Thyroid gland (tissue), 4 donors: ENCODE measurements around the gene CDH4. TPM values are rescaled to one million over a fixed set of nuclear protein-coding genes. Genes with fewer than 3 reads are reported as not detected.

ENCODE experiments used
- DNase-seq, 2 donors: peaks; one replicate each; pipeline ENCODE4 v3.0.0-alpha.2; 2019
- H3K27ac ChIP-seq, 3 donors: fragments of 200-600 bp; sonication (generic); 1 replicate in 2 of 3; 2 replicates in 1 of 3; pipeline ENCODE4 v1.5.1; 2016 to 2019; ENCODE audit warnings: mild to moderate bottlenecking in 1 of 3, moderate library complexity in 1 of 3
- H3K27me3 ChIP-seq: fragments of 200-600 bp; sonication (generic); one replicate; pipeline ENCODE4 v1.5.1; 2019
- H3K36me3 ChIP-seq, 2 donors: fragments of 200-600 bp; sonication (generic); one replicate each; pipeline ENCODE4 v1.5.1; 2016 to 2019
- H3K4me1 ChIP-seq, 2 donors: fragments of 200-600 bp; sonication (generic); one replicate each; pipeline ENCODE4 v1.5.1; 2017 to 2019
- H3K4me3 ChIP-seq, 3 donors: fragments of 200-600 bp; sonication (generic); replicated peaks in 1 of 3; 1 replicate in 2 of 3; 2 replicates in 1 of 3; pipeline ENCODE4 v1.5.1; 2016; ENCODE audit warnings: mild to moderate bottlenecking in 1 of 3
- H3K9me3 ChIP-seq: fragments of 200-600 bp; sonication (generic); one replicate; pipeline ENCODE4 v1.5.1; 2017
- POLR2A ChIP-seq, 2 donors: fragments of 450-650 bp; IDR thresholded peaks; one replicate each; pipeline ENCODE4 v1.6.1; 2017; ENCODE audit warnings: antibody characterized with exemption in 2 of 2, mild to moderate bottlenecking in 2 of 2, moderate library complexity in 1 of 2
- whole genome bisulfite sequencing, 2 donors: methylation state at CpG; one replicate each; pipeline ENCODE4 v1.1.5; 2017; 5-methylcytosine and 5-hydroxymethylcytosine counted together
- intact Hi-C: fragments of 100-400 bp; cut with DNase I; formaldehyde crosslinking; loops from one replicate; pipeline ENCODE4 v1.15.1; 2023
- total RNA-seq, 4 donors: library from RNA; depleted of rRNA; stranded (reverse); fragments of >200 nt; gene quantifications; one replicate each; pipeline ENCODE4 v1.2.3, GENCODE V29; 2016
- TF ChIP-seq, protein P1 (sequence below), 6 experiments: fragments of 200-600 bp in 3 of 6; fragments of 450-650 bp in 3 of 6; sonication (generic) in 3 of 6; IDR thresholded peaks; one replicate each; pipeline ENCODE4 v1.5.1; 2016 to 2019; ENCODE audit warnings: antibody characterized with exemption in 6 of 6, mild to moderate bottlenecking in 2 of 6, inconsistent platforms in 1 of 6, moderate library complexity in 1 of 6

Gene CDH4
- total RNA-seq, 4 donors from 2014 or later = 0.22 to 0.29 (median 0.29) TPM; not detected in 1

DNA sequence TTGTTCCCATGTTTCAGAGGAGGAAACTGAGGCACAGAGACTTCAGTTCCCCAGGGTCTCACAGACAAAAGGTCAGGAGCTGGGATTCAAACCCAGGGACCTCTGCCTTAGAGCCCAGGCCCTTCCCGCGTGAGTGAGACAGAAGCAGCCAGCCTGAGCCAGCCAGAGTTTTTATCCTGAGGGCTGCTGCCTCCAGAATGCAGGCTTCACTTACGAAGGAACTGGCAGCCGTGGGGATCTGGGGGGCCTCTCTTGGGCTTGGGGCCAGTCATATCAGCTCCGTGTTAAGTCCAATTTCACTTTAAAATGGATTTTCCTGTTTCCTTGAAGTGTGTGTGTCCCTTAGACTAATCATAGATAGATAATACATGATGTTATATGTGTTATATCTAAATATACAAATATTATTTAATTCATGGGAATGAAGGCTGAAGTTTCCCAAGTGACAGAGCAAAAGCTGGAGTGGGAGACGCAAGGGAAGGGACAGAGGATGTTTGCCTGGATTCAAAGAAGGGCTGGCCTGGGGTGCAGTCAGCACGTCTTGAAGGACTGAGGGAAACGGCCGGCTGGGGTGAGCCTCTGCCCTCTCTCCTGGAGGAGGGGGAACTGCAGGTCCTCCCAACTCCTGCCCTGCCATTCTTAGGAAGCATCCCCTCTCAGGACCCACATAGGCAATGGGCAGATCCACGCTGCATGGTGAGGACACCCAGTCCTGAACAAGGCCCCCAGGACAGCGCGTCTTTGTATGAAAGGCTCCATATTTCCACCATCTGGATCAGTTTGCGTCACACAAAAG lies 320.1 kb downstream of the CDH4 start:
- Histone ChIP-seq H3K4me1 (peaks cover 0 to 13% of the 10 kb centered on the region in 2 donors), H3K36me3 (no peaks in the 10 kb centered on the region), H3K27ac (no peak overlapping the region), H3K4me3 (no peak overlapping the region), H3K9me3 (no peaks in the 10 kb centered on the region), H3K27me3 (no peaks in the 10 kb centered on the region)
- no peak for DNase-seq
- TF ChIP-seq, protein P1, sequence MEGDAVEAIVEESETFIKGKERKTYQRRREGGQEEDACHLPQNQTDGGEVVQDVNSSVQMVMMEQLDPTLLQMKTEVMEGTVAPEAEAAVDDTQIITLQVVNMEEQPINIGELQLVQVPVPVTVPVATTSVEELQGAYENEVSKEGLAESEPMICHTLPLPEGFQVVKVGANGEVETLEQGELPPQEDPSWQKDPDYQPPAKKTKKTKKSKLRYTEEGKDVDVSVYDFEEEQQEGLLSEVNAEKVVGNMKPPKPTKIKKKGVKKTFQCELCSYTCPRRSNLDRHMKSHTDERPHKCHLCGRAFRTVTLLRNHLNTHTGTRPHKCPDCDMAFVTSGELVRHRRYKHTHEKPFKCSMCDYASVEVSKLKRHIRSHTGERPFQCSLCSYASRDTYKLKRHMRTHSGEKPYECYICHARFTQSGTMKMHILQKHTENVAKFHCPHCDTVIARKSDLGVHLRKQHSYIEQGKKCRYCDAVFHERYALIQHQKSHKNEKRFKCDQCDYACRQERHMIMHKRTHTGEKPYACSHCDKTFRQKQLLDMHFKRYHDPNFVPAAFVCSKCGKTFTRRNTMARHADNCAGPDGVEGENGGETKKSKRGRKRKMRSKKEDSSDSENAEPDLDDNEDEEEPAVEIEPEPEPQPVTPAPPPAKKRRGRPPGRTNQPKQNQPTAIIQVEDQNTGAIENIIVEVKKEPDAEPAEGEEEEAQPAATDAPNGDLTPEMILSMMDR (IDR thresholded peaks at IDR 0.05) = no peak
- no peak for TF ChIP-seq POLR2A (IDR thresholded peaks at IDR 0.05)
- intact Hi-C loops = no loop called here
- 75 to 78% methylated on average over 13 of the region's 13 CpGs for WGBS, 2 donors

DNA sequence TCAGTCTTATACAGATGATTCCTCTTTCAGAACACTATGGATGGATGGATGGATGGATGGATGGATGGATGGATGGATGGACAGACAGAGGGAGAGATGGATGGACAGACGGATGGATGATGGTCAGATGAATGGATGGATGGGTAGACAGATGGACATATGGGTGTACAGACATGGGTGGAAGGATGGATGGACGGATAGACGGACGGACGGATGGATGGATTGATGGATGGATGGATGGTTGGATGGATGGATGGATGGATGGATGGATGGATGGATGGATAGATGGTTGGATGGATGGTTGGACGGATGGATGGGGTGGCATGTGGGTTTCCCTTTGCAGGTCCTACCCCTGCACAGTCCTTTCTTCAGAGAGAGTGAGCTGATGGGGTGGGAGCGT lies 320.7 kb downstream of the CDH4 start:
- Histone ChIP-seq H3K4me3 (no peak overlapping the region), H3K36me3 (no peaks in the 10 kb centered on the region), H3K27ac (no peak overlapping the region), H3K27me3 (no peaks in the 10 kb centered on the region), H3K9me3 (no peaks in the 10 kb centered on the region), H3K4me1 (peaks cover 0 to 13% of the 10 kb centered on the region in 2 donors)
- no peak for DNase-seq
- intact Hi-C loops = no loop called here
- WGBS, 2 donors = 80% methylated on average over 7 of the region's 7 CpGs
- TF ChIP-seq, protein P1 (IDR thresholded peaks at IDR 0.05) = no peak
- TF ChIP-seq POLR2A (IDR thresholded peaks at IDR 0.05) = no peak

DNA sequence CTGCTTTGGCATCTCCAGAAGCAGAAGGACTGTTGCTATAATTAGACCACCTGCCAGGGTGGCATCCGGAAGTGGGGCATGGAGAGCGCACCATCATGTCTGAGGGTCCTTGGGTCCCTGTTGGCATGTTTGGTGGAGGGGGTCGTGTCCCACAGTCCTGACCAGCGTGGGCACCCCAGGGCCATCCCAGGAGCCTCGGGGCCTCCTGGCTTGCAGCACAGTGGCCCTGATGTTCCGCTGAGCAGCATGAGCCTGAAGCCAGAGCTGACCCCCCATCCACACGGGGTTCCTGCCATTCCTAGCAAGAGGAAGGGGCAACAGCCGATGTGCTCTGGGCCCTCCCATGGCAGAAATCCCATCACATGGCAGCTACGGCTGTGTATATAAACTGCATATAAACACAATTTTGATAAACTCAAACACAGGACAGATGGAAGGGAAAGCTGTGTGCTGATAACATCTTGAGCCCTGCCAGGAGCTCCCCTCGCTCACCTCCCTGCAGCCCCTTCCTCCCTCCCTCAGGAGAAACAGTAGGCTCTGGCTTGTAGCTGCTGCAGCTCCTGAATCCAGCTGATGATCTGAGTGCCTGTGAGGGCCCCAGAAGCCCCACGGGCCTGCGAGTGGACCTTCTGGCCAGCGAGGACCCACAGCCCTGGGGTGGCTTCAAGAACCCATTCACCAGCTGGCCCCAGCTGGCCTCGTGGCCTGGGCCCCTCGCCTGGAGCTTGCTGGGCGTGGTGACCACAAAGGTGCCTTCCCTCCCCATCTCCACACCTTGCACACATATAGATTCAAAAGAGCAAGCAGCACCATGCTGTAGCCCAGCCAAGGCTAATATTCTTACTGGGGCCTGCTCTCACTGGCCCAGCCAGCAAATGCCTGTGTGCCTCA lies 321.6 kb downstream of the CDH4 start:
- H3K36me3 ChIP-seq = no peaks in the 10 kb centered on the region
- H3K9me3 ChIP-seq = no peaks in the 10 kb centered on the region
- H3K27ac ChIP-seq = no peak overlapping the region
- no peak overlapping the region for H3K4me3 ChIP-seq
- no peak for DNase-seq
- H3K27me3 ChIP-seq = no peaks in the 10 kb centered on the region
- intact Hi-C loops = no loop called here
- peaks cover 0 to 13% of the 10 kb centered on the region in 2 donors for H3K4me1 ChIP-seq
- 74 to 88% methylated on average over 10 to 12 of the region's 16 CpGs for WGBS, 2 donors
- TF ChIP-seq POLR2A (IDR thresholded peaks at IDR 0.05) = no peak
- TF ChIP-seq, protein P1 (IDR thresholded peaks at IDR 0.05) = no peak

DNA sequence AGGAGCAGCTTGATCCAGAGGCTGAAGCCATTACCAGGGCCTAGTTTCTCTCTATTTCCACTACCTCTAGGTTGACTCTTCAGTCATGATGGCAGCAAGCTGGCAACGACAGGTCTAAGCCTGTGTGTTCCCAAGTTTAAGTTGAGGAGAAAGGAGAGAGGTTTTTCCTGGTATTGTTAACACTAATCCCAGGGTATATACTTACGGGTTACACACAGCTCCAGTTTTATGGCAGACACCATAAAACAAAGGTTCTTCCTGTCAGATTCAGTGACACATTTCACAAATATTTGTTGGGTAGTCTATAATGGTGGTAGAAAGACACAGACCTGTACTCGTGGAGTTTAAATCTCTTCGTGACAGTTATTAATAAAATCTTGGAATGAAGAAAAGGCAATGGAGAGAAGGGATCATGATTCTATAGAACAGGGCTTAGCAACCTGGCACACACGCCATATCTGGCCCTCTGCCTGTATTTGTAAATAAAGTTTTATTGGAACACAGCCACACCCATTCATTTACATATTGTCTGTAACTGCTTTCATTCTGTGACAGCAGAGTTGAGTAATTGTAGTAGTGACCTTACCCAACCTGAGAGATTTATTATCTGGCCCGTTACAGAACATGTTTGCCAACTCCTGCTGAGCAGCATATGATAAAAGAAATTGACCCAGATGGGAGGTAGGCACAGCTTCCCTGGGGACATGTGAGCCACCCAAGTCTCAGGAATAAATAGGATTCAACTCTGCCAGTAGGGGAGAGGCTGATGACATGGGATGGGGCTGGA lies 323.3 kb downstream of the CDH4 start:
- no peak overlapping the region for H3K4me3 ChIP-seq
- DNase-seq = no peak
- no peak overlapping the region for H3K27ac ChIP-seq
- H3K4me1 ChIP-seq = peaks cover 0 to 2% of the 10 kb centered on the region in 2 donors
- intact Hi-C loops = no loop called here
- H3K27me3 ChIP-seq = no peaks in the 10 kb centered on the region
- TF ChIP-seq POLR2A (IDR thresholded peaks at IDR 0.05) = no peak
- TF ChIP-seq, protein P1 (IDR thresholded peaks at IDR 0.05) = no peak
- no peaks in the 10 kb centered on the region for H3K9me3 ChIP-seq
- no peaks in the 10 kb centered on the region for H3K36me3 ChIP-seq
- 62 to 63% methylated on average over 6 of the region's 6 CpGs for WGBS, 2 donors
